HFF-Myc (cell line): ENCODE data around the gene HTRA1.

Experiments
- DNase-seq: peaks from one replicate; pipeline ENCODE4 v3.0.0-alpha.2; 2011; ENCODE audit warnings: low read depth; ENCODE audit errors: extremely low read depth
- H3K4me3 ChIP-seq: replicated peaks from 2 replicates; pipeline ENCODE4 v1.5.1; 2011; ENCODE audit warnings: low read depth, mild to moderate bottlenecking, control low read depth, low read length
- TF ChIP-seq, protein P1 (sequence below): IDR thresholded peaks from 2 replicates; pipeline ENCODE4 v1.5.1; 2012; ENCODE audit warnings: mild to moderate bottlenecking, low read depth, low read length, control low read depth; ENCODE audit errors: missing control alignments

Gene HTRA1

DNA sequence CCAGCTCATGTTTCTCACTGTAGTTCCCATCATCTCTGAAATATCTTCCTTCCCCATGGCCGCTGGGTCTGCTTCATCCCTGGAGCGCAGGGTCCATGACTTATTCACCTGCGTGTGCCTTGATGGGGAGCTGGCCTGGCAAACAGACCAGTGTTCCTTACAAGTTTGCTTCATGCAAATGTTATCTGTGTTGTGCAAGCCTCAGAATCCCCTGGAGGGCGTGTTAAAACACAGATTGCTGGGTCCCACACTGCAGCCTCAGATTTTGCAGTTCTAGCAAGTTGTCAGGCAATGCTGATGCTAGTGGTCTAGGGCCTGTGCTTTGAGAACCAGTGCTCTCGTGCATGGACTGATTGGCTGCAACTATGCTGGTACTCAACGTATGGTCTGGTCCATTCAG is 92.0 kb downstream of the HTRA1 start:
- H3K4me3 ChIP-seq: no peak overlapping the region
- DNase-seq: no peak
- TF ChIP-seq, protein P1, sequence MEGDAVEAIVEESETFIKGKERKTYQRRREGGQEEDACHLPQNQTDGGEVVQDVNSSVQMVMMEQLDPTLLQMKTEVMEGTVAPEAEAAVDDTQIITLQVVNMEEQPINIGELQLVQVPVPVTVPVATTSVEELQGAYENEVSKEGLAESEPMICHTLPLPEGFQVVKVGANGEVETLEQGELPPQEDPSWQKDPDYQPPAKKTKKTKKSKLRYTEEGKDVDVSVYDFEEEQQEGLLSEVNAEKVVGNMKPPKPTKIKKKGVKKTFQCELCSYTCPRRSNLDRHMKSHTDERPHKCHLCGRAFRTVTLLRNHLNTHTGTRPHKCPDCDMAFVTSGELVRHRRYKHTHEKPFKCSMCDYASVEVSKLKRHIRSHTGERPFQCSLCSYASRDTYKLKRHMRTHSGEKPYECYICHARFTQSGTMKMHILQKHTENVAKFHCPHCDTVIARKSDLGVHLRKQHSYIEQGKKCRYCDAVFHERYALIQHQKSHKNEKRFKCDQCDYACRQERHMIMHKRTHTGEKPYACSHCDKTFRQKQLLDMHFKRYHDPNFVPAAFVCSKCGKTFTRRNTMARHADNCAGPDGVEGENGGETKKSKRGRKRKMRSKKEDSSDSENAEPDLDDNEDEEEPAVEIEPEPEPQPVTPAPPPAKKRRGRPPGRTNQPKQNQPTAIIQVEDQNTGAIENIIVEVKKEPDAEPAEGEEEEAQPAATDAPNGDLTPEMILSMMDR: no peak

DNA sequence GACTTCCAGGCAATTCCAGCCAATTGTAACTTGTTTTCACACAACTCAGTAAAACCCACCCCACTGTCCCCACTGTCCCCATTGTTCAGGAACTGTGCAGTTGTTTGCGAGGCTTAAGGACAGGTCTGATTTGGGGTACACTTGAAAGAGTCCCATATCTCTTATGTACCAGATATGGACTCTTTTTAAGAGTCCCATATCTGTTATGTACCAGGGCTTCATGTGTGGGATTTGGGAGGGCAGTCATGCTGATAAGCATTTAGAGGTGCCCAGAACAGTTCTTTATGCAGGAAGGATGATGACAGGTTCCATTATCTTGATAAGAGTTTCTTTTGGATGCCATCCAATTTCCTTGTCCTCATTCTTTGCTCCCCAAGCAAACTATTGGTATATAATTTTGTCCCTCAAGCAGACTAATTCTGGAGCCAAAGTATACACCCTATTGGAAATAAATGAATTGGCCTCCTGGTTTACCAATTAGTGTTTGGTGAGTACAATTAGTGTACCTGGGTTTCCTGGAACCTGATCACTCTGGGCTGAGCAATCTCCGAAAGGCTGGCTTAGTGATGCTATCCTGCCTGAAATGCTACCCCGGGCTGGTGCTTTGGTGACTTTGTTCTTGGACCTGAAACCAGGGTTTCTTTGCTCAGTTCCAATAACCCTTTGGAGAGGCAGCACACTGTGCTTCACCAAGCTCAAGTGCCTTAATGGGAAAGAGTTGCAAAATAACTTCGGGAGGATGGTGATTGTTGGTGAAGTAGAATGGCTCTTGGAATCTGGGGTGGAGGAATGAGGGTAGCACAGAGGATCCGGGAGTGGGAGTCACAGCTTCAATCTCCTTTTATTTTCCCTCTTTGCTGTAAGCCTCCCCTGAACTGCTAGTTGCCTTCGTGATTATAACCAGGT is 93.0 kb downstream of the HTRA1 start:
- TF ChIP-seq, protein P1: no peak
- no peak for DNase-seq
- H3K4me3 ChIP-seq: no peak overlapping the region

DNA sequence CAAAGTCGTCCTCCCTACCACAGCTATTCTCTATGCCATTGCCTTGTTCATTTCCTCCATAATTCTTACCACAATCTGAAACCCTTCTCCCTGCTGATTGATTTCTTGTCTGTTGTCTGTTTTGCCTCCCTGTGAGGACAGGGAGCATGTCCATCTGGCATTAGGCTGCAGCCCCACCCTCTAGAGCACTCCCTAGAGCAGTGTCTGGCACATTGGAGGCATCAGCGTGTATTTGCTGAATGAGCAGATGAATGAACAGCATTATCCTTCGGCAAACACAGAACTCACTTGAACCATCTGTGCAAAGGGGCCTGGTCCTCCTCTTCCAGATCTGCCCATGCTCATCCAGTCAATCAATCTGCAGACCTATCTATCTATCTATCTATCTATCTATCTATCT is 94.1 kb downstream of the HTRA1 start:
- no peak for DNase-seq
- H3K4me3 ChIP-seq: no peak overlapping the region
- TF ChIP-seq, protein P1: no peak

DNA sequence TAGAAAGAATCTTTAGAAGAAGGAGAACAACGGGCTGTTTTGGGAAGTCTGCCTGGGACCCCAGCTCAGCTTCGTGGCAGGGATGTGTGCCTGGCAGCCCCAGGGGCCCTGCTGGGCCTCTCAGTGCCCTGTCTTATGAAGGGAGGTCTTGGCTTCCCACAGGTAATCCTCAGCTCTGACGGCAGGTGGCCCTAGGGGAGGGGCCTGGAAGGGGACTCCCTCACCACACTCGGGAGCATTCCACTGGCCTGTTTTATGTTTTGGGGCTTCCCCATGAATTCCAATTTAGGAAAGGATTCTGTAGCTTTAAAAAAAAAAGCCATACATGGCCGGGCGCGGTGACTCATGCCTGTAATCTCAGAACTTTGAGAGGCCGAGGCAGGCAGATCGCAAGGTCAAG is 96.2 kb downstream of the HTRA1 start:
- DNase-seq: no peak
- TF ChIP-seq, protein P1: no peak
- H3K4me3 ChIP-seq: no peak overlapping the region

DNA sequence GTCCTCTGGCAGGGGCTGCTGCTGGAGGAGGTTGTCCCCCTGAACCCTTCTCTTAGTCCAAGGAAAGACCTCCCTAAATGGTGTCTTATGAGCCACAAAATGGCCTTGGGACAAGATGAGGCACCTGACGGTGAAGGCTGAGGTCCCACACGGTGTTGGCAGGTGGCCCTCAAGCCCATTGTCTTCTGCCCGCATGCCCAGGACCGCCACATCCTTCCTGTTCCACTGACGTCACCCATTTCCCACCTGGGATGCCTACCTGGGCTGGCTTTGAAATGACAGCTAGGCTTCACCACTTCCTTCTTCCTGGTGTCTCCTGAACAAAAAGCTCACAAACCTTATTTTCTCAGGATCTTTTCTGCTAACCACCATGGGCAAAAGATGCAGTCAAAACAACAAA is 97.1 kb downstream of the HTRA1 start:
- no peak overlapping the region for H3K4me3 ChIP-seq
- TF ChIP-seq, protein P1: no peak
- DNase-seq: no peak

DNA sequence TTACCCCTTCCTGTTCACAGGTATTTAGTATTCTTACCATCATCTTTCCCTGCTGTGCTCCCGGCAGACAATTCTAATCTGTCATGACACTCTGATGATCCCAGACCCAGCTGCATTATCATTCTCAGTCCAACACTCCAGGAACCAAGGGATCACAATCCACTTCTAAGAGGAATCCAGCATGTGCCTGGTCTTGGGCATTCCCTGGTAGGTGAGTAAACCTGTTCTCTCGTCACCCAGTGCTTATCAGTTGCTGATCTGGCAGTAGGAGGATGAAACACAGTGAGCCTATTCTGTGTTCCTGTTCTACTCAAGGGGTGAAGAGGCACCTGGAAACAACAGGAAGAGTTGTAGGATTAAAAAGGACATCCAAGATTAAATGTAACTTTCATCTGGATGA is 97.9 kb downstream of the HTRA1 start:
- TF ChIP-seq, protein P1: no peak
- DNase-seq: no peak
- no peak overlapping the region for H3K4me3 ChIP-seq
